ENCODE results near the gene PRXL2C.

- no peak for TF ChIP-seq CTCF (IDR thresholded peaks at IDR 0.05; ENCODE audit: insufficient read depth, low read length)
- TF ChIP-seq POLR2AphosphoS5 (IDR thresholded peaks at IDR 0.05; ENCODE audit: low read depth) = no peak
- no peak for TF ChIP-seq GABPA (IDR thresholded peaks at IDR 0.05; ENCODE audit: low read depth)
These were observed 10.7 kb upstream of the PRXL2C start for GRCh38 chr9:96665789-96666188.

Measured in HL-60 (cell line).